Activated T-helper 1 cell treated with anti-CD3 and anti-CD28 coated beads, Interleukin-2, amount 50 U/mL, for 16 hours (primary cell): Measurements from ENCODE around the gene IGF1.

Experiments
- DNase-seq, 2 donors: peaks; one replicate each; pipeline ENCODE4 v3.0.0-alpha.2; 2020; ENCODE audit warnings: low read depth in 1 of 2, low spot score in 1 of 2

The IGF1 gene

GRCh38 chr12:102429211-102430154 lies 50.9 kb downstream of the IGF1 start:
- no peak for DNase-seq

GRCh38 chr12:102427543-102427941 lies 52.8 kb downstream of the IGF1 start:
- no peak for DNase-seq

DNA sequence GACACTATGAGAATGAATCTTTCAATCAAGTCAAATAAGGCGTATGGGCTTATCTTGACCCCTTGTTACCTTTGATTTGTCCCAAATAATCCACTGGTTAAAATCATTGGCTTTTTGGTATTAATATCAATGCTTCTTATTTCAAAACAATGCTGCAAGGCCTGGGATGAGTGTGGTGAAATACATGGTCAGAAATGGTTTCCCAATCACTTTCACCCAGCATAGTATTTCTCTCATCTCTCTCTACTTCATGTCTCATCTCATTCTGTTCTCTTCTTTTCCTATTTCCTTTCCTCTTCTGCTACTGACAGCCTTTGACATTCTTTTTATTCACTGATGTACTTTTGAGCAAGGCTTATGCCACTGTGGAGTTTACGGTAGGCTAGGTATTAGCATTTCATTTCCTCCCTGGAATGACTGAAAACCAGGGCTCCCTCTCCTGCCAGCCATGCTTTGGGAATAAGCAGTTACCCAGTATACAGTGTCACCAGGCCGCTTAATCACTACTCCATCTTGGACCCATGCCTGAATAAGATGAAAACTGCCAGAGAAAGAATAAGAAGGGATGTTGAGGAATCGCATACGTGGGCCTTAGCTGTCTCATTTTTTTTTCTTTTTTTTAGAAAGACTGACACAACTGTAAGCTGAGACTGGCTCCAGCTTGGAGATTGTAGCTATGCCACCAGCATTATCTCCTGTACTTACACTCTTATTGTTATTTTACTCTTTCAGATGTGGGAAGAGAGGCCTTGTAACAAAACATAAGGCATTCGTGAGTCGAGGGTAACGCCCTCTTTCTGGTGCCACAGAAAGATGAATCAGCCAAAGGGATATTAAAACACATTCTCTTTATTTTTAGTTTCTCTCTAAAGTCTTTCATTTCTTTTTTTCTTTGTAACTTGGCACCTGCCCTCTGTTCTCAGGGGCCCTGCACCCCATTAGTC lies 53.5 kb downstream of the IGF1 start:
- no peak for DNase-seq

DNA sequence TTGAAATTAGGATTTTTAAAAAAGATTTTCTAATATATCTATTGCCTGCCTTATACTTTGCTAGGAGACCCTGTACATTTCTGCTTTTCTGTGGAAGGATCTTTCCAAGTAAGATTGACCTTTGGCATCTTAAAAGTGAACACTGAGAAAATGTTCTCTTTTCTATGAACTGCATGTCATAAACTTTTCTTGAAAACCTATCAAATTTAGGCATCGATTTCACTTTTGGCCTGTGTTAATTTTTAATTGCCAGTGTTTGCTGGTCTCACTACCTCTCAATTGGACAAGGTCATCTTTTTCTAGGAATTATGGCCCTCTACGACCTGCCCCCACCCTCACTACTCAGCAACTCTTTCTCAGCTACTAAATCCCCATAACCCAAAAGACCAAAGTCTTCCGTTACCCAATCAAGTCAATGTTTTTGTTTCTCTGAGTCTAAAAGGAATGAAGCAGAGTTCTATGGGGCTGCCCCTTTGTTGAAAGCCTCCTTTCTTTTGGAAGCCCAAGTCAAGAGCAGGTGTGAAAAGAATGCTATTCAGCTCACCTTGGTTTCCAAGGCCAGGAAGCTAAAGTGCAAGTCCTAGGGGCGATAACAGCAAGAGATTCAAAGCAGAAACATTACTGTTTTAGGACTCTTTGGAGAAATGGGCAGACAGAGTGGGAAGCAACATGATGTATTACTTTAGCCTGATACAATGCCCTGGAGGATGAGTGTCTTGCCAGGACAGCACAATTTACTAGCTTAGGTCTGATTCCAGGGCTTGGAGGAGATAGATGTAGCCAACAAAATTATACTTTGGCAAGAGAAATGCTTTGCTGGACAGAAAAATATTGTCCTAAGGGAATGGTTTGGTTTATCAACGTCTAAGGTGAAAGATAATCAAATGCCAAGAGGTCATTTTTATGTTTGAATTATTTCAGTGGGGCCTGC lies 55.0 kb downstream of the IGF1 start:
- no peak for DNase-seq

DNA sequence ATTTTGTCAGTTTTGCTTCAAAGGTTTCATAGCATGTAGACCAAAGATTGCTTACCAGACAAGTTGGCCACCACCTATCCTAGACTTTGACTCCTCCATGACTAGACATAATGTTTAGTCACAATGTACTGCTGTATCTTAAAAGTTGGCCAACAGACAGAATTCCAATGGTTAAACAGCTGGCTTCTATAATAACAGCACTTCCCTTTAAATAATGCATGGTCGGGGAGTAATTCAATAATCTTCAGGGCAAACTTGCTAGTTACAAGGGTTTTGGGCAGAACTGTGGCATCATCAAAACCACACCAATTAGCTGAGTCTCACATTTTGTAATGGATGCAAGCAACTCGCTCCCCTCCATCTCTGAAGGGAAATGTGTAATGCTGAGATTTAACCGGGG lies 56.9 kb downstream of the IGF1 start:
- DNase-seq: no peak

DNA sequence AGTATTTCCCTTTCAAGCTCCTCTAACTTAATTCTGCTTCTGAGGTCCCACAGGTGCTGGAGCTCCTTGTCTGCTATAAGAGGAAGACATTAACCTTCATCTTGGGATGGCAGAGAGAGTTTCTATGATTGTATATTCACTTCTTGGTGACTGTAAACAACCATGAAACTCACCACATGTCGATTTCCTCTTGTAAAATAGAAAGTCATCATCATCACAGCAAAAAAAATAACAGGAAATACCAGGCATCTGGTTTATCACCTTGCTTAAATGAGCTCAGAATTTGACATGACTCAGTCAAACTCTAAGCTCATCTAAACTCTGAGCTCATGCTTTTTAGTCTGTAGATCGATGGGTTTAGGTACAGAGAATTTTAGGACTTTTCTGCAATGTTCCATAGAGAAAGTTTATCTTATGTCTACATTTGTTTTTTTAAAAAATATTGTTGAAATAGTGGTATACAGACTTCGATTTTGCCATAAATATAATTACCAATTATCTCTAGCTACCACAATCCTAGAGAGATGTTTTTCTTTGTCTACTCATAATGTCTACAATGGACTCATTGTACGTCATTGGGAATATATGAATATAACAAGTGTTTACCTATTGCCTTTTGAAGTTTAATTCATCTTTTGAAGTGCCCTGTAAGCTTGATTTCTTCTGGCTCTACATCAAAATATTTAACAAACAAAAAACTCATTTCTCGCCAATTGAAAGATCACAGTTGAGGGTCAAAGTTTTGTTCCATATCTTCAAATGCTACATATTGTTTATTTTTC lies 58.4 kb downstream of the IGF1 start:
- DNase-seq: no peak

DNA sequence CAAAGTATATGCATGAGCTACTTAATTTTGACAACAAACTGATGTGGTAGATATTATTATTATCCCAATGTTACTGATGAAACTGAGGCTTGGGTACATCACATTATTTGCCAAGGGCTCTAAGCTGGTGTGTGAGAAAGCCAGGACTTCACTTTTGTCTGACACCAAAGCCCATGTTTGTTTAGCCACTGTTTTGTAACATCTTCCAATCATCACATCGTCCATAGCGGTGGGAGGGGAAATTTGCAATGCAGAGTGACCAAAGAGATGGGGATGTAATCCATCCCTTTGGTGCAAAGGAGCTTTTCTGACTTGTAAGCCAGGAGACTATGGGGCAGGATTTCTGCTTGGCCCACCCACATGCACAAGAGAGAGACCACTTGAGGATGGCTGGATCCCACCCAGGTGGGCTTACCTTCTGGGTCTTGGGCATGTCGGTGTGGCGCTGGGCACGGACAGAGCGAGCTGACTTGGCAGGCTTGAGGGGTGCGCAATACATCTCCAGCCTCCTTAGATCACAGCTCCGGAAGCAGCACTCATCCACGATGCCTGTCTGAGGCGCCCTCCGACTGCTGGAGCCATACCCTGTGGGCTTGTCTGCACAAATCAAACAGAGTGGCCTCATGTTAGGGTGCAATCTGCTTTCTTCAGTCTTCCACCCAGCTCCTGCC lies 61.1 kb downstream of the IGF1 start:
- DNase-seq: no peak

DNA sequence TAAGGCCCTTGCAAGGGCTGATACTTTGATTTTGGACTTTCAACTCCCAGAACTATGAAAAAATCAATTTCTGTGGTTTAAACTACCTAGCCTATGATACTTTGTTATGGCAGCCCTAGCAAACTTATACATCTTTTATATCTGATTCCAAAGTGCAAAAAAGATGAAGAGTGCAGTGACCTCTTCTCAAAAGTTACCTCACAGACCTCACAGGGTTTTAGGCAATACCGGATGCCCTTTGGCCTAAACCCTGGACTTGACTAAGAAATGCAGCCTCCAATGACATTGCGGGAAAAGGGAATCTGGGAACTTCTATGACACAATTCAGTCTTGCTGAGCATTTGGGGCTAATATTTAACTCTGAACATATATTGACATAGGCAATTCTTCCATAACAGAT lies 63.3 kb downstream of the IGF1 start:
- DNase-seq: no peak

DNA sequence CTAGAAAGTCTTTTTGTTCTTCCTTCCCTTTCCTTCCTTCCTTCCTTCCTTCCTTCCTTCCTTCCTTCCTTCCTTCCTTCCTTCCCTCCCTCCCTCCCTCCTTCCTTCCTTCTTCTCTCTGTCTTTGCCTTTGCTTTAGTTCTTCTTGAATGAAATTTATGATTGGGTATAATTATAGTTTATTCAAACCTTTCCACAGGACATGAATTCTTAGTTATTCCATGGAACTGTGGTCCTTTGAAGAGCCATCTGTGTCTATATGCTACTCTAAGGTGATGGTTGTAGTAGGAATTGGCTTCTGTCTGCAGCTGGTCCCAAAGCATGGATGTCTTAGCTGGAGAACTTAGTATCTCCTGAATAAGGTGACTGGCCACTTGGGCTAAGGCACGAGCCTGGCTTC lies 64.8 kb downstream of the IGF1 start:
- no peak for DNase-seq

- no peak for DNase-seq
Measured at GRCh38 chr12:102413396-102413795, 67.0 kb downstream of the IGF1 start.

- no peak for DNase-seq
Measured at GRCh38 chr12:102410511-102410910, 69.9 kb downstream of the IGF1 start.

DNA sequence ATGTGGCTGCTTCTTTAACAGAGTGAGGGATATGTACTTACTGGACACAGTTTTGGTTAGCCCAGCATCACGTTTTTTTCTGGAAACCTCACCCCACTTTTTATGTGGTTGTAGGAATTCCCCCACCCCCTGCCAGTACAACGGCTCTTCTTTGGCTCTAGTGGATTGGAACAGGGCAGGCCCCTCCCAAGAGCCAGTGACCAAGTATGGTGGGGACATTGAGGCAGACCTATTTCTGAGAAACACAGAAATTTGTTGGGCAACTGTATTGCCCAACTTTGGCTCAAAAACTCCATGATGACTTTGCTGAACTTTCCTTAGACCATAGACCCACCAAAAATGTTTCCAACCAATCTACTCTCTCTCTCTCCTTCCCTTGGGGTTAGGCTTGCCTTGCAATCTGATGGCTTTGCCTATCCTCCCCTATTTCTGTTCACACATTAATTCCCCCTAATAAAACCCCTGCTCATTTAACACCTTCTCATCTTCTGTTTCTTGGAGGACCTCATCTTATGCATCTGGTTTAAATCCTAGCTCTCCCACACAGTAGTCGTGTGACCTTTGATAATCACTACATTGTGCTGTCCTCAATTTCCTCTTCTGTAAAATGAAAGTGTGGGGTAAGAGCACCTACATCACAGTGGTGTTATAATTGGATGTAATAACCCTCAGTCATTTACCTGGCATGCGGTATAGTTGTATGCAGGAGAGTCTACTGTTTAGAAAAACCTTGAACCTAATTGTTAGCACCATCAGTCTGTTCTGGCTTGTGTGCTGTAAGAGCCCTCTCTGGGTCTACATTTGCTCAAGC lies 71.7 kb downstream of the IGF1 start:
- DNase-seq: no peak

DNA sequence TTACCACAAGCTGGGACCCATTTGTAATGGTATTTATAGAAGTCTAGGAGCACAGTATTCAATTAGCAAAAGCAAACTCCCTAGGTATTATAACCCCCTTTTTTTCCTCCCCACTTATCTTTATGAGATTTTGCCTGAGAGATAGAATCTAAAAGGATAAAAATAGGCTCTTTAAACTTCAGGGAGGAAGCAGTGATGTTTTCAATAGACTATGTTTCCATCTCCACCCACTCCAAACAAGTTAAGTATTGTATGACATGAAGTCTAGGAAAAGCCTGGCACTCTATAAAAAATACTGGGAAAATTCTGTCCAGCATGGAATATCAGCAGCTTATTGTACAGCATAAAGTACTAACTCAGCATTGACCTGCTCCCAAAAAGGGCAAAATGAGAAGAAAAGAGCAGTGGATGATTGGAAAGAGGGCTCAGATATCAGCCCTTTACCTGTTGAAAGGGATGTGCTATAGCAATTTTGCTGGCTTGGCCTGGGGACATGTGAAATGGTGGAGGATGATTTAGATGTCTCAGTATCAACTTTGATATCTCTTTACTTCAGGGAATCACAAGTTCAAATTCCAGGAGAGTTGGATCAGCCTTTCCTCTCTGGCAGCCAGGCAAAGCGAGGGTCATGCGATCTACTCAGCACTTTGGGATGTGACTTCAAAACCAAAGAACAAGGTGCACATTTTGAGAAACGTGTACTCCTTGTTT lies 72.4 kb downstream of the IGF1 start:
- DNase-seq: no peak

DNA sequence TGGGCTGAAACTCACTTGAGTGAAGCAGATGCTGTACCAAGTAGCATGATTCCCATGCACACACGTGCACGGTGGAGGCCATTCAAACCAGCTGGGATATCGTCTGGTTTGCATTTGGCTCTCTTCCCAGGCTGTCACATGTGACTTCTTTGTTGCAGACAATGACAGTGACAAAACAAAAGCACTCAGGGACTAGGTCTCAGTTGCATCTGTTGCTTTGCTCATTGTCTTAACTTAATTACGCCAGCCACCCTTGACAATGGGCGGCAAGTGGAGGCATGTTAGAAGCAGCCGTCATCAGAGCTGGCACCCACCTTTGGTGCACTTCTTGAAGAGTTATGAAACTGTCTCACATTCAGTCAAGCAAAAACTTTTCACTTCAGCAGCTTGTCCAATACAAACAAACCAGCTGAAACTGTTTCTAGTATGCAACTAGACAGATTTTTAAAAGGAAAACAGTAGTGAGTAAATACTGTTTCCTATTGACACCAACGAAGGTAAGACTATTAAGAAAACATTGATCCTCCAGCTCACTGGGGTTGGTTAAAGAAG lies 74.3 kb downstream of the IGF1 start:
- no peak for DNase-seq

DNA sequence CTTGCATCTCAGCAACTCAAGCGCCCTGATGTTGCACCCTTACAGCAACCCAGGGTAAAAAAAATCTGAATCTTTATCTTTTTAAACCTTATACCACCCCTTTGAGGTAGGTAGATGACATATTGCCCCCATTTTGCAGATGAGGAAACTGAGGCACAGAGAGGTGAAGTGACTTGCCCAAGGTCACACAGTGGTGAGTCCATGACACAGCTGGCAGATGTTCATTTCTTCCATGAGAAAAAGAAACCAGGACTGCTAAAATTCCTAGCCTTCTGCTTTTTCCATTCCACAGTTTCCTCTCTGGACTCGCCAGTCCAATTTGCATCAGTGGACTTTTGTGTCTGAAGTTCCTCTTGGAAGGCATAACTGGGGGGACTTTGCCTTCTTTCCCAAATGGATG lies 79.3 kb downstream of the IGF1 start:
- DNase-seq: no peak

DNA sequence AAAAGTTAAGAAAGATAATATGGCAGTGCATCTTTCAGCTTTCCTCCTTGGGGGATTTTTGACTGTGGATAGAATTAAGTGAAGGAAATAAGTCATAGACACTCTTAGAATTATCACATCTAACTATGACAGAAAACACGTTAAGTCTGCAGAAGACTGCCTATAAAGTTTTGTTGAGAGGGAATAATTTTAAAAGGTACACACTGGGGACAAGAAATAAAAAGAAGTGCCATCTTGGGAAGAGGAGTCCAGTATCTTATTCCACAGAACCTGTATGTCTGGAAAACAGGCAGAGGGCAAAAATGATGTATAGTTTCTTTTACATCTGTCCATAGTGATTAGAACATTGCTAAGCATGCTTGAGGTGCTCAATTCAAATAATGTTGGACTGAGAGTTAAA lies 80.7 kb downstream of the IGF1 start:
- no peak for DNase-seq

- DNase-seq: no peak
Measured at GRCh38 chr12:102396276-102396675, 84.1 kb downstream of the IGF1 start.

- no peak for DNase-seq
Measured at GRCh38 chr12:102394200-102394599, 86.2 kb downstream of the IGF1 start.
